ENCODE measurements around the gene LAX1.

DNA sequence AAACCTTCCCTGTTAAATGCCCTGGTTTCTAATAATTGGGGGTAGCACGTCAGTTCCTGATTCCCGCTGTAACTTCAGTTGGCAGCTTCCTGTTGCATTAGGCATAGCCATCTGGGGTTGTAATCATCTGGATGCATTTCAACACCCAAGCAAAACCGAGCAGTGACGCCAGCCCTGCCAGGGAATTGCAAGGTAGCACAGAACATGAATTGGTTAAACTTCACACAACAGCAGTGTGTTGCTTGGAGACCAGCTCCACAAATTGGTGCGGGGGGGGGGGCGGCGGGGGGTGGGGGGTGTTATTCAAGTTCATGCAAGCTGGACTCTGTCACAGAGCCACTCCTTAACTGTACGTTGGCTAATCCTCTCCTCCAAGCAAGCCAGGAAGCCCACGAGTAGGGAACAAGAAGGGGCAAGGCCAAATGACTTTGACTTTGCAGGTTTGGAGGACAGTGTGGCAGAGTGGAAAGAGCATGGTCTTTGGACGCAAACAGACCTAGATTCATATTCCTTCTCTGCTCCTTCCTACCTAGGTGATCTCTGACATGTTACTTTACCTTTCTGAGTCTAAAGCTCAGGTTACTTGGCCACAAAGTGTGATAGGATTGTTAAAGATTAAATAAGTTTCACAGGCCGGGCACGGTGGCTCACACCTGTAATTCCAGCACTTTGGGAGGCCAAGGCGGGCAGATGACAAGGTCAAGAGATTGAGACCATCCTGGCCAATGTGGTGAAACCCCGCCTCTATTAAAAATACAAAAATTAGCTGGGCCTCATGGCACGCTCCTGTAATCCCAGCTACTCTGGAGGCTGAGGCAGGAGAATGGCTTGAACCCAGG, 4.7 kb downstream of the LAX1 start:
- TF ChIP-seq, protein P1, sequence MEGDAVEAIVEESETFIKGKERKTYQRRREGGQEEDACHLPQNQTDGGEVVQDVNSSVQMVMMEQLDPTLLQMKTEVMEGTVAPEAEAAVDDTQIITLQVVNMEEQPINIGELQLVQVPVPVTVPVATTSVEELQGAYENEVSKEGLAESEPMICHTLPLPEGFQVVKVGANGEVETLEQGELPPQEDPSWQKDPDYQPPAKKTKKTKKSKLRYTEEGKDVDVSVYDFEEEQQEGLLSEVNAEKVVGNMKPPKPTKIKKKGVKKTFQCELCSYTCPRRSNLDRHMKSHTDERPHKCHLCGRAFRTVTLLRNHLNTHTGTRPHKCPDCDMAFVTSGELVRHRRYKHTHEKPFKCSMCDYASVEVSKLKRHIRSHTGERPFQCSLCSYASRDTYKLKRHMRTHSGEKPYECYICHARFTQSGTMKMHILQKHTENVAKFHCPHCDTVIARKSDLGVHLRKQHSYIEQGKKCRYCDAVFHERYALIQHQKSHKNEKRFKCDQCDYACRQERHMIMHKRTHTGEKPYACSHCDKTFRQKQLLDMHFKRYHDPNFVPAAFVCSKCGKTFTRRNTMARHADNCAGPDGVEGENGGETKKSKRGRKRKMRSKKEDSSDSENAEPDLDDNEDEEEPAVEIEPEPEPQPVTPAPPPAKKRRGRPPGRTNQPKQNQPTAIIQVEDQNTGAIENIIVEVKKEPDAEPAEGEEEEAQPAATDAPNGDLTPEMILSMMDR (IDR thresholded peaks at IDR 0.05) = no peak
- TF ChIP-seq POLR2A (IDR thresholded peaks at IDR 0.05) = no peak
- peak; percentile 37 to 62 (median 55) for TF ChIP-seq POLR2AphosphoS5 (IDR thresholded peaks at IDR 0.05)
- peak in 1 of 4 donors; percentile 8 for TF ChIP-seq EP300 (IDR thresholded peaks at IDR 0.05)

All from sigmoid colon (tissue), 4 donors.